LNCAP (cell line): ENCODE results near the gene DIAPH1.

ENCODE experiments used
- TF ChIP-seq, protein P1 (sequence below): fragments of 450-650 bp; IDR thresholded peaks from 2 replicates; pipeline ENCODE4 v1.5.1; 2017; ENCODE audit warnings: mild to moderate bottlenecking

DIAPH1 gene

DNA sequence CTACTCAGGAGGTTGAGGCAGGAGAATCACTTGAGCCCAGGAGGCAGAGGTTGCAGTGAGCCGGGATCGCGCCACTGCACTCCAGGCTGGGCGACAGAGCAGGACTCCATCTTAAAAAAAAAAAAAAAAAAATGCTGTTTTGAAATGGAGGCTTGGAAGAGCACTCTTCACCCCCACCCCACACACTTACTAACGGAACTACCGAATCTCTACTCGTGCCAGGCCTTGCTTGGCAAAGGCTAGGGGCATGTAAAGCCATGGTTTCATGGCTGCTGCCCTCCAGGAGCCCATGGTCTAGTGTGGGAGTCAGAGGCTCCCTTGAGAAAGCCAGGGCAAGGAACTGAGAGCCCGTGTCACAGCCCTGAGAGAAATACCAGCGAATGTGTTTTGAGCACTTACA lies 108.6 kb downstream of the DIAPH1 start:
- TF ChIP-seq, protein P1, sequence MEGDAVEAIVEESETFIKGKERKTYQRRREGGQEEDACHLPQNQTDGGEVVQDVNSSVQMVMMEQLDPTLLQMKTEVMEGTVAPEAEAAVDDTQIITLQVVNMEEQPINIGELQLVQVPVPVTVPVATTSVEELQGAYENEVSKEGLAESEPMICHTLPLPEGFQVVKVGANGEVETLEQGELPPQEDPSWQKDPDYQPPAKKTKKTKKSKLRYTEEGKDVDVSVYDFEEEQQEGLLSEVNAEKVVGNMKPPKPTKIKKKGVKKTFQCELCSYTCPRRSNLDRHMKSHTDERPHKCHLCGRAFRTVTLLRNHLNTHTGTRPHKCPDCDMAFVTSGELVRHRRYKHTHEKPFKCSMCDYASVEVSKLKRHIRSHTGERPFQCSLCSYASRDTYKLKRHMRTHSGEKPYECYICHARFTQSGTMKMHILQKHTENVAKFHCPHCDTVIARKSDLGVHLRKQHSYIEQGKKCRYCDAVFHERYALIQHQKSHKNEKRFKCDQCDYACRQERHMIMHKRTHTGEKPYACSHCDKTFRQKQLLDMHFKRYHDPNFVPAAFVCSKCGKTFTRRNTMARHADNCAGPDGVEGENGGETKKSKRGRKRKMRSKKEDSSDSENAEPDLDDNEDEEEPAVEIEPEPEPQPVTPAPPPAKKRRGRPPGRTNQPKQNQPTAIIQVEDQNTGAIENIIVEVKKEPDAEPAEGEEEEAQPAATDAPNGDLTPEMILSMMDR, result no peak

DNA sequence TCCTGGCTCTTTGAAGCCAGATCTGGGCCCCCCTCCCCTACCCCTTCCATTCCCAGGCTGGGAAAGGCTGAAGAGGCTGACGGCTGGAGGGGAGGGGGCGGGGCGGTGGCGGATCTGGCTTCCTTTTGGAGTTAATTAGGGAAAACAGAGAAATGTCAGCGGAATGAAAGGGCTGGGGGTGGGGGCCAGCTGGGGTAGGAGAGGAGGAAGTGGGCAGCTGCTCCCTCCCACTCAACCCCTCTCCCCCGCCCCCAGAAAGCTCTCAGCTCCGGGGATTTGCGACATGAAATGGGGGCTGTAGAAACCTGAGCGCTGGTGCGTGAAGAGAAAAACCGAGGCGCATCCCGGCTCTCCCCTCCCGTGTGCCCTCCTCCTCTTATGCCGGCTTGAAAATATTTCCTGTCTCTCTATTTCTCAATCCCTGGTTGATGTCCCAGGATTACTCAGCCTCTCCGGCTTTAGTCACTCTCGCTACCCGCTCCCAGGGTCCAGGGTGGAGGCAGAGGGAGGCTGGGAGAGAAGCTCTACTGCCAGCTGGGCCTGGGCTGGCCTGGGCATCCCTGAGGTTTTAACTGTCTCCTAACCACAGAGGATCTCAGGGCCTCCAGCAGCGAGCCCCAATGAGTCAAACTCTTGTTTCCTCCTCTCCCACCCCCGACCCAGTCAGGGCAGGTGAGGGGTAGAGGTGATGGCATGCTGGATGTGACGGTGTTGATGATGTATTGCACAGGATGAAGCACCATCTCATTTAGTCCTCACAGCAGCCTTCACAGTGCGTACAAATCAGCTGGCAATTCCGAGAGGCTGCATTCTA lies 109.8 kb downstream of the DIAPH1 start:
- TF ChIP-seq, protein P1, result no peak

DNA sequence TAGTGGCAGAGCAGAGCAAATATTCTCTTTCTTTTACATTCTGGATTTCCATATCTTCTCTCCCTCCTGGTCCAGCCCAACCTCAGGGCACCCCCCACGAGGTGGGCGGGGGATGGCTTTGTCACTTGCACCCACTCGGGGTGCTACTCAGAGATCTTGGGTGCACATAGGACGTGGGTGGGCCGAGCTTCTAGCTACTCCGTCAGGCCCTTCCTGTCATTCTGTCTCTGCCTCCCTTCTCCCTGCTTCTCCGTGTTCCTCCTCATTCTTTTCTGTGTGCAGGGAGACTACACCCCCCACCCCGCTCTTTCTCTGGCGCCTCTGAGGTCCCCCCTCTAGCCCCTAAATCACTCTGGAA lies 110.4 kb downstream of the DIAPH1 start:
- TF ChIP-seq, protein P1, result no peak

DNA sequence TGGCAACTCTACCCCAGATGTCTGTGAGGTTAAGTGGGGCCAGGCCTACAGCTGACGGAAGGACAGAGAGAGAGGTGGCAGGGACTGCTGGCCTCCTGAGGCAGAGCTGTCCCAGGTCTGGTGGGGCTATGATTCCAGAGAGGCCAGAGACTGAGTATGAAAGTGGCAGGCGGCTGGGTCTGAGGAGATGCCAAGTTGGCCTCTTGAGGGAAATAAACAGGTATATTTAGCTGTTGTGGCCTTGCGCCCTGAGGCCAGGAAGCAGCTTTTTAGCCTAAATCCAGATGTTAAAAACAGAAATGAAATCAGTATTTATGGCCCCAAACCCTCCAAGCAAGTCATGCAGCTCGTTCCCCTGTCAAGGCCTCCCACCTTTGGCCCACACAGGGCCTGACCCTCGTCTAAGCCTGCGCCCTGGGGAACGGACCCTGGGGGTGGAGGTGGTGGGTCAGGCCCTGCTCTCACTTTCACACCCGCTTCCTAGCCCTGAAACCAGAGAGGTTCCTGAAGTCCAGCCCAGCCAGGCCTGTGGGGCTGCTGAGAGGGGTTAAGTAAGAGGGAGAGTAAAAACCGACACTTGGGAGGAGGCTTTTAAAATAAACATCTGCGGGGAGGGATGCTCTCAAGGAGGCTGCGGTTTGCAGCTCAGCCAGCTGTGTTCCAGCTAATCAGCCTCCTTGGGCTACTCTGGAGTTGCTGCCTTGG lies 111.3 kb downstream of the DIAPH1 start:
- TF ChIP-seq, protein P1, result no peak

DNA sequence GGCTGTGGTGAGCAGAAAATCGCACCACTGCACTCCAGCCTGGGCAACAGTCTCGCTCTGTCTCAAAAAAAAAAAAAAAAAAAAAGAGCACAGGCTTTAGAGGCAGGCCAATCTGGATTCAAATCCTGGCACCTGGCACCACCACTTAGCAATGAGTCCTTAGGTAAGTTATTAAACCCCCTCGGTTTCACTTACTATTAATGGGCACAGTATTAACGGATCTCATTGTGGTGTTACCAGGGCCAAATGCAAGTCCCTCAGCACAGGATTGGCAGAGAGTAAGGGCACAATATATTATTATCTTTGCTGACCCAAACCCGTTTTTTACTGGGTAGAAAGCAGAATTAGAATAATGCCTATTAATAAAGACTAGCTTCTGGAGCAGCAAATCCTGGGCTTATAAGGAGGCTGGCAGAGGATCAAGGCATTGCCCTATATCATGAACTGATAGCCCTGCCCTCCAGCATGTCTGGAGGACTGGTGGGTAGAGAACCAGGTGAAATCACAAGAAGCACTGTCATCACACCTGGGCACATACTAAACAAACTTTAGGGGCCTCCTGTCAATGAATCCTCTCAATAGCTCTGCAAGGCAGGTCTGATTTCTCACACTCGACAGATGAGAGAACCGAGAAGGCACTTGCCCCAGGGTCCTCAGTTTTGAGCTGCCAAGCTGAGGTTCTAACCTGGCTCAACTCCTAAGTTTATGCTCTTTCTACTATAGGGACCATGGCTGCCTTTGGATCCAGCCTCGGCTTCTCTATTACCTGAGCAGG lies 112.2 kb downstream of the DIAPH1 start:
- TF ChIP-seq, protein P1, result no peak

DNA sequence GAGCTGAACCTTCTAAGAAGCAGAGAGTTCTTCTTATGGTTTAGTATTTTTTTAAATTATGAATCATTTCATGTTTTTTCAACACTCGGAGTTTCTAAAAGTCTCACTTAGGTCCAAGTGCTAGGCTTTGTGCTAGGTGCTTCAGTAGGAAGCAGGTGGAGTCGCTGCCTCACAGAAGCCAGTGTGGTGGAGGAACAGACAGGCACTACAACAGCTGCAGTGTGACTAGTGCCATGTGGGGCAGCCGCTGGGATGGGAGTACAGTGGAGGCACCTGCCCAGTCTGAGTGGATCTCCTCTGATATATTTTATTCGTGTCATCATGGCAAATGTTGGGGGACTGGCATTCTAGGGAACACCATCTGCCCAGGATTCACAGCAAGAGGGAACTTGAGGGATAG lies 114.6 kb downstream of the DIAPH1 start:
- TF ChIP-seq, protein P1, result no peak

DNA sequence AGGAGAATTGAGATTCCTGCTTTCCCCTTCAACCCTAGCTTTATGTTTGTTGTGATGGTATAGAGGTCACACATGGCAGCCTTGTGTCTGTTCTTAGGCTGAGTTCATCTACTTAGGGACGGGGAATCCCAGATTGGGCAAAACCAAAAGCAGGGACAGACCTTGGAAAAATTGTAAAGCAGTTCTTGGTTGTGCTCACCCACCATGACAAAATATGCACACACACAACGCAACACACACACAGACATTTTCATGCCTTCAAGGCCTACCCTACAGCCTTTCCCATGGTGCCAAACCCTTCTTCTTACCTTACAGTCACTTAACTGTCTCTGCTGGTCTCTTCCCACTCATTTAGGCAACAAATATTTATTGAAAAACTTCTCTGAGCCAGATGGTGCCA lies 115.1 kb downstream of the DIAPH1 start:
- TF ChIP-seq, protein P1, result no peak
